H7 (cell line): Measurements from ENCODE around the gene GAGE12F. TPM values are rescaled to one million over a fixed set of nuclear protein-coding genes. Genes with fewer than 3 reads are reported as not detected.

ENCODE experiments used
- total RNA-seq: library from RNA; depleted of rRNA; stranded (reverse); fragments of >200 nt; shearing (Covaris generic); gene quantifications from 2 replicates; pipeline ENCODE4 v1.2.3, GENCODE V29; 2014; rRNA removed

Gene GAGE12F
- total RNA-seq, 1 experiment from 2014 or later, result not detected

Other genes with a start within 250 kb of the GAGE12F start
- gene GAGE12J, start 238.8 kb upstream of the GAGE12F start, total RNA-seq, result not detected in 2 replicates
- gene GAGE13, start 229.3 kb upstream of the GAGE12F start, total RNA-seq, result not detected in 2 replicates
- not detected in 2 replicates for gene GAGE12C, start 28.7 kb upstream of the GAGE12F start, total RNA-seq
- gene GAGE12D, start 19.1 kb upstream of the GAGE12F start, total RNA-seq, result not detected in 2 replicates
- gene GAGE12E, start 9.6 kb upstream of the GAGE12F start, total RNA-seq, result not detected in 2 replicates
- gene GAGE12G, start 9.6 kb downstream of the GAGE12F start, total RNA-seq, result not detected in 2 replicates
- gene GAGE12H, start 19.1 kb downstream of the GAGE12F start, total RNA-seq, result not detected in 2 replicates
- 0.70 TPM in 1 of 2 replicates, not detected in the other for gene GAGE2A, start 28.7 kb downstream of the GAGE12F start, total RNA-seq
- gene GAGE1, start 38.2 kb downstream of the GAGE12F start, total RNA-seq, result not detected in 2 replicates
- not detected in 2 replicates for gene PAGE1, start 135.1 kb downstream of the GAGE12F start, total RNA-seq